ENCODE data around the gene PCYT2.

GRCh38 chr17:81954131-81955057, 43.2 kb upstream of the PCYT2 start:
- TF ChIP-seq CTCF (IDR thresholded peaks at IDR 0.05) (no peak), EZH2 (IDR thresholded peaks at IDR 0.05) (no peak)

Measured in neural progenitor cell (in vitro differentiated cells).